ENCODE data around the gene FAM204A.

The FAM204A gene

GRCh38 chr10:118266098-118266748 is 75.9 kb downstream of the FAM204A start:
- no peak overlapping the region for H2AFZ ChIP-seq (ENCODE audit: low read length, unreplicated experiment)
- no peaks in the 10 kb centered on the region for H3K79me2 ChIP-seq (ENCODE audit: control insufficient read depth, insufficient read depth, low read length, unreplicated experiment)
- H3K27me3 ChIP-seq (ENCODE audit: insufficient read depth, low read length) = peaks cover 85% of the 10 kb centered on the region
- H3K4me1 ChIP-seq (ENCODE audit: control insufficient read depth, insufficient read depth, low read length, unreplicated experiment) = no peaks in the 10 kb centered on the region
- H3K27ac ChIP-seq (ENCODE audit: low read depth, low read length) = no peak overlapping the region
- H3K4me3 ChIP-seq (ENCODE audit: low read depth, low read length) = no peak overlapping the region
- H3K36me3 ChIP-seq (ENCODE audit: insufficient read depth, low read length) = no peaks in the 10 kb centered on the region

DNA sequence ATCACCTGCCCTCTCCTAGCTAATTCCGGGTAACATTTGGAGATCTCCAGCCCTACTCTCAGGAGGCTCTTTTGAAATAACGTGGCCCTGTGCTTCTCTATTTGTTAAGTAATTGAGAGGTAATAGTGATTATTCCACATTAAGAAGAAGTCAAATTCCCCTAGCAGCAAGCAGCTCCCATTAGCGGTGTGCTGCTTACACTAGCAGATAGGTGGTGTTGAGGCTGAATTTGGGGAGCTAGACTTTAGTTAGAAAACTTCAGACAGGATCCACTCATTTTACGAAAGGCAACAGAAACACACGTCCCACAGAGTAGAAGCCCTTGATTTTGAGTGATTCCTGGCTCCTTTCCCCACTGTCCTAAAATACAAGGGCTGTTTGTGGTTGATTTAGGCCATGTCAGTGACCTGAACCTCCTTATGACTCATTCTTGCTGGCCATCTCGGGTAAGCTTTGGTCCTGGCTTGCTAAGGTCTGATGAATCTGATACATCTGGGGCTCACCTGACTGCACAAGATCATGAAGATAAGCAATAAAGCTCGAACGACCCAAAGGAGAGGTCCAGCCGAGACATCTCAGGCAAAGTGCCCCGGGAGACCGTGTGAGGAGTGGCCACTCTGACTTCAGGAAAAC is 77.2 kb downstream of the FAM204A start:
- Histone ChIP-seq H3K36me3 (ENCODE audit: insufficient read depth, low read length) (no peaks in the 10 kb centered on the region), H3K27ac (ENCODE audit: low read depth, low read length) (no peak overlapping the region), H3K27me3 (ENCODE audit: insufficient read depth, low read length) (peaks cover 82% of the 10 kb centered on the region), H3K79me2 (ENCODE audit: control insufficient read depth, insufficient read depth, low read length, unreplicated experiment) (no peaks in the 10 kb centered on the region), H3K4me3 (ENCODE audit: low read depth, low read length) (no peak overlapping the region), H2AFZ (ENCODE audit: low read length, unreplicated experiment) (no peak overlapping the region), H3K4me1 (ENCODE audit: control insufficient read depth, insufficient read depth, low read length, unreplicated experiment) (no peaks in the 10 kb centered on the region)

- Histone ChIP-seq H3K36me3 (ENCODE audit: insufficient read depth, low read length) (no peaks in the 10 kb centered on the region), H3K4me1 (ENCODE audit: control insufficient read depth, insufficient read depth, low read length, unreplicated experiment) (no peaks in the 10 kb centered on the region), H2AFZ (ENCODE audit: low read length, unreplicated experiment) (no peak overlapping the region), H3K27ac (ENCODE audit: low read depth, low read length) (no peak overlapping the region), H3K27me3 (ENCODE audit: insufficient read depth, low read length) (peaks cover 81% of the 10 kb centered on the region), H3K4me3 (ENCODE audit: low read depth, low read length) (no peak overlapping the region), H3K79me2 (ENCODE audit: control insufficient read depth, insufficient read depth, low read length, unreplicated experiment) (no peaks in the 10 kb centered on the region)
Measured at GRCh38 chr10:118264252-118264651, 77.9 kb downstream of the FAM204A start.

DNA sequence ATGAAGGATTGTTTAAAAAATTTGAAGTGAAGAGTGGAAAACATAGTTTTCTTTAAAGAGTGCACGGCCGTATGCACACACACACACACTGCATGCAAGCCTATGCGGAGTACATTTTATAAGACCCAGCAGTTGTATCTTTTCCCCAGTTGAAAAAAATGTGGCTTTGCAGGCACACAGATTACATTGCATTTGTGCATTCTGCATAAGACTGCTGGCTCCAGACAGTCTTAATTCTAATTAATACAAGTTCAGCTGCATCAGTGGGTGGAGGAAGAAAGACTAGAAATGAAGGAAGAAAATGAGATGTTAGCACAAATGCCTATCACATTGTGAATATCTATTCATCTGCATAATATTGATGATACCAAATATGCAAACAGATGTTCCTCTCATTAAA is 79.6 kb downstream of the FAM204A start:
- Histone ChIP-seq H3K79me2 (ENCODE audit: control insufficient read depth, insufficient read depth, low read length, unreplicated experiment) (no peaks in the 10 kb centered on the region), H2AFZ (ENCODE audit: low read length, unreplicated experiment) (no peak overlapping the region), H3K27ac (ENCODE audit: low read depth, low read length) (no peak overlapping the region), H3K4me1 (ENCODE audit: control insufficient read depth, insufficient read depth, low read length, unreplicated experiment) (no peaks in the 10 kb centered on the region), H3K27me3 (ENCODE audit: insufficient read depth, low read length) (peaks cover 83% of the 10 kb centered on the region), H3K4me3 (ENCODE audit: low read depth, low read length) (no peak overlapping the region), H3K36me3 (ENCODE audit: insufficient read depth, low read length) (no peaks in the 10 kb centered on the region)

DNA sequence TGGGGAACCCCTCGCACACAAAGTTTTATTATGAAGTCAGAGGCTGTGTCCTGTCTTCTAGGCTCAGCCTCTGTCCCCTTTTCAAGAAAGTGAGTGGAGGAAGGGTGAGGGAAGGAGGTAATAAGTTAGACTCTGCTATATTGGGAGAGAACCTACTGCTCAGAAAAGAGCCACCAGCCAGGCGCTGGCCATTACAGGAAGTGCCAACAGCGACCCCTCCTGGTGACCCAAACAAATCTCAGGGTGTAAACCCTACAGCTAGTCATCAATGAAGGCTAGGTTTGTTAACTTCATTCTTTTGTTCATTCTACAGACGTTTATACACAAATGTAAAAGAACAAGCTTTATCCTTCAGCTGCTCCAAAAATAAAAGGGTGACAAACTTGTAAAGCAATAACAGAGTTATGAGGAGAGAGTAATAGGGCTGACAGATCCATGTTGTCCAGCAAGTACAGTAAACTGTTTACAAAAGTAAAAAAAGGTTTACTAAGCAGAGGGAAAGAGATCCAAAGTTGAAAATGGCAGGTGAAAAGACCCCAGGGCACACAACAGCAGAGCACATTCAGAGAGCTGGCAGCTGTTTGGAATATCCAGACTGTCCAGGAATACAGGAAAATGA is 82.7 kb downstream of the FAM204A start:
- H3K4me1 ChIP-seq (ENCODE audit: control insufficient read depth, insufficient read depth, low read length, unreplicated experiment) = no peaks in the 10 kb centered on the region
- no peak overlapping the region for H3K27ac ChIP-seq (ENCODE audit: low read depth, low read length)
- H3K27me3 ChIP-seq (ENCODE audit: insufficient read depth, low read length) = peaks cover 90% of the 10 kb centered on the region
- H3K36me3 ChIP-seq (ENCODE audit: insufficient read depth, low read length) = no peaks in the 10 kb centered on the region
- H3K4me3 ChIP-seq (ENCODE audit: low read depth, low read length) = no peak overlapping the region
- no peaks in the 10 kb centered on the region for H3K79me2 ChIP-seq (ENCODE audit: control insufficient read depth, insufficient read depth, low read length, unreplicated experiment)
- no peak overlapping the region for H2AFZ ChIP-seq (ENCODE audit: low read length, unreplicated experiment)

DNA sequence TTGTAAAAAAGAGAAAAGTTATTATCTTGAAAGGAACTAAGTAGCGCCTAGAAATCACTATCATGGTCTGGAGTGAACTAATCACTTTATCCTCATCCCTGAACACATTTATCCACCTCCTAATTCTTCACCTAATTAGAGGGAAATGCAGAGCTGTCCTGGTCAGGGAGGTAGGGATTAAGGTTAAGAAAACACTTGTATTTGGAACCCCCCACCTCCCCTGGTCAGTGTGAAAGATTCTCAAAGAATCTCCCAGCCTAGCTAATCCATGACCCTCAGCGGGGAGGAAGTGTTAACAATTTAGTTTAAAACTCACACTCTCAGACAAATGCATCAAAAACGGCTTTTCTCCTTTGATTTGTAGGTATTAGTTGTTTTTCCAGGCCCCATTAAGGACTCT is 83.8 kb downstream of the FAM204A start:
- H2AFZ ChIP-seq (ENCODE audit: low read length, unreplicated experiment) = no peak overlapping the region
- H3K27me3 ChIP-seq (ENCODE audit: insufficient read depth, low read length) = peaks cover 93% of the 10 kb centered on the region
- no peaks in the 10 kb centered on the region for H3K79me2 ChIP-seq (ENCODE audit: control insufficient read depth, insufficient read depth, low read length, unreplicated experiment)
- no peaks in the 10 kb centered on the region for H3K36me3 ChIP-seq (ENCODE audit: insufficient read depth, low read length)
- H3K27ac ChIP-seq (ENCODE audit: low read depth, low read length) = no peak overlapping the region
- H3K4me1 ChIP-seq (ENCODE audit: control insufficient read depth, insufficient read depth, low read length, unreplicated experiment) = no peaks in the 10 kb centered on the region
- no peak overlapping the region for H3K4me3 ChIP-seq (ENCODE audit: low read depth, low read length)

GRCh38 chr10:118256825-118257570 is 85.1 kb downstream of the FAM204A start:
- Histone ChIP-seq H3K27ac (ENCODE audit: low read depth, low read length) (no peak overlapping the region), H3K4me1 (ENCODE audit: control insufficient read depth, insufficient read depth, low read length, unreplicated experiment) (no peaks in the 10 kb centered on the region), H3K79me2 (ENCODE audit: control insufficient read depth, insufficient read depth, low read length, unreplicated experiment) (no peaks in the 10 kb centered on the region), H2AFZ (ENCODE audit: low read length, unreplicated experiment) (no peak overlapping the region), H3K27me3 (ENCODE audit: insufficient read depth, low read length) (peaks cover 92% of the 10 kb centered on the region), H3K36me3 (ENCODE audit: insufficient read depth, low read length) (no peaks in the 10 kb centered on the region), H3K4me3 (ENCODE audit: low read depth, low read length) (no peak overlapping the region)

GRCh38 chr10:118256209-118256608 is 85.9 kb downstream of the FAM204A start:
- no peaks in the 10 kb centered on the region for H3K4me1 ChIP-seq (ENCODE audit: control insufficient read depth, insufficient read depth, low read length, unreplicated experiment)
- peaks cover 90% of the 10 kb centered on the region for H3K27me3 ChIP-seq (ENCODE audit: insufficient read depth, low read length)
- H2AFZ ChIP-seq (ENCODE audit: low read length, unreplicated experiment) = no peak overlapping the region
- H3K27ac ChIP-seq (ENCODE audit: low read depth, low read length) = no peak overlapping the region
- H3K4me3 ChIP-seq (ENCODE audit: low read depth, low read length) = no peak overlapping the region
- no peaks in the 10 kb centered on the region for H3K79me2 ChIP-seq (ENCODE audit: control insufficient read depth, insufficient read depth, low read length, unreplicated experiment)
- no peaks in the 10 kb centered on the region for H3K36me3 ChIP-seq (ENCODE audit: insufficient read depth, low read length)

DNA sequence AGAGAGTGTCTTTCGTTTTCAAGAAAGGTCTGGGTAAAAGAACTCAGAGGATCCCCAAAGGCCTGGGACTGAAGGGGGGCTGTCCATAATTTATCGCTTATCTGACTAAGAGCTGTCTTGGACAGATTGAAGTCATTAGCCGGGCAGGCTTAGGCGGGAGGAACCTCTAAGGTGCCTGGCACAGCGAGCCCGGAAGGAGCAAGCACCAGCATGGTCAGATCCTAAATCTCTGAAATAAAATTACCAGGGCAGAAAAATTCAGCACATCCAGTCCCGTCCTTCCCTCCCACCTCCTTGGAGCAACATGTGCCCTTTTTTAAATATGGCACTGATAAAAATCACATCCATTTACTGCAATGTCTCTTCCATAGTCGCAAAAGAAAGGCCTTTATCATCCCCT is 86.8 kb downstream of the FAM204A start:
- Histone ChIP-seq H3K36me3 (ENCODE audit: insufficient read depth, low read length) (no peaks in the 10 kb centered on the region), H3K79me2 (ENCODE audit: control insufficient read depth, insufficient read depth, low read length, unreplicated experiment) (no peaks in the 10 kb centered on the region), H3K27ac (ENCODE audit: low read depth, low read length) (no peak overlapping the region), H2AFZ (ENCODE audit: low read length, unreplicated experiment) (no peak overlapping the region), H3K27me3 (ENCODE audit: insufficient read depth, low read length) (peaks cover 91% of the 10 kb centered on the region), H3K4me3 (ENCODE audit: low read depth, low read length) (no peak overlapping the region), H3K4me1 (ENCODE audit: control insufficient read depth, insufficient read depth, low read length, unreplicated experiment) (no peaks in the 10 kb centered on the region)

DNA sequence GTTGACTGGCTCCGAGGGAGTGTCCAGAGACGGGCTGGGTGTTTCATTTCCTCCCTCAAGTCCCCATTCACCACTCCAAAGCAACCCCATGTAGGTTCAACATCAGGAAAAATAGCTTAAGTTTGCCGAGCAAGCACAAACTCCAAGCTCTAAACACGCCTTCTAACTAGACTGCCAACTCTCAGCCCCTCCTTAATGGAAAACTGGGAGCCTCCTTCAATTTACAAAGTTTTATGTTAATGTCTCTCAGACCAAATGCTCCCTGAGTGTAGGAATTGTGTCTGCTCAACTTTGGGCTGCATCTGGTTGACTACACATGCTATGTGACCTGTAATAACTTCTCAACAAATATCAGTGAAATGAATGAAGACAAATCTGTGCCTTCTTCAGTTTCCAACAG is 87.5 kb downstream of the FAM204A start:
- H3K27me3 ChIP-seq (ENCODE audit: insufficient read depth, low read length) = peaks cover 91% of the 10 kb centered on the region
- H3K27ac ChIP-seq (ENCODE audit: low read depth, low read length) = no peak overlapping the region
- no peaks in the 10 kb centered on the region for H3K4me1 ChIP-seq (ENCODE audit: control insufficient read depth, insufficient read depth, low read length, unreplicated experiment)
- no peak overlapping the region for H3K4me3 ChIP-seq (ENCODE audit: low read depth, low read length)
- no peaks in the 10 kb centered on the region for H3K36me3 ChIP-seq (ENCODE audit: insufficient read depth, low read length)
- H2AFZ ChIP-seq (ENCODE audit: low read length, unreplicated experiment) = no peak overlapping the region
- no peaks in the 10 kb centered on the region for H3K79me2 ChIP-seq (ENCODE audit: control insufficient read depth, insufficient read depth, low read length, unreplicated experiment)
